Liver (tissue), 9 donors: ENCODE data around the gene PUS3. TPM values are rescaled to one million over a fixed set of nuclear protein-coding genes. Genes with fewer than 3 reads are reported as not detected.
"Not testable (repeated sequence)": the region's sequence is repeated elsewhere in the genome, so short reads cannot be mapped to it uniquely, and the experiment has no call there.

Experiments
- DNase-seq: peaks from one replicate; pipeline ENCODE4 v3.0.0-alpha.2; 2017; ENCODE audit warnings: low spot score
- H3K27ac ChIP-seq, 2 donors: one replicate each; pipeline ENCODE4 v1.7.0; 2013; ENCODE audit warnings: inconsistent platforms in 2 of 2, low read length in 2 of 2, control low read depth in 1 of 2, low read depth in 1 of 2, mild to moderate bottlenecking in 1 of 2
- H3K27me3 ChIP-seq, 4 donors: one replicate each; pipeline versions ENCODE4 v1.6.1 to v1.7.0; 2013; ENCODE audit warnings: low read length in 3 of 4, inconsistent platforms in 1 of 4, mild to moderate bottlenecking in 1 of 4, moderate library complexity in 1 of 4; ENCODE audit not compliant: control insufficient read depth in 4 of 4, insufficient read depth in 4 of 4
- H3K36me3 ChIP-seq, 4 donors: one replicate each; pipeline versions ENCODE4 v1.6.1 to v1.7.0; 2013; ENCODE audit warnings: low read length in 3 of 4, mild to moderate bottlenecking in 3 of 4, low read depth in 1 of 4, moderate library complexity in 1 of 4; ENCODE audit not compliant: control insufficient read depth in 4 of 4, insufficient read depth in 3 of 4
- H3K4me1 ChIP-seq, 4 donors: one replicate each; pipeline versions ENCODE4 v1.6.1 to v1.7.0; 2013; ENCODE audit warnings: low read length in 3 of 4, mild to moderate bottlenecking in 3 of 4, moderate library complexity in 1 of 4; ENCODE audit not compliant: control insufficient read depth in 4 of 4, insufficient read depth in 4 of 4
- H3K4me3 ChIP-seq, 3 donors: one replicate each; pipeline versions ENCODE4 v1.6.1 to v1.7.0; 2013; ENCODE audit warnings: low read length in 3 of 3, control low read depth in 1 of 3, low read depth in 1 of 3, mild to moderate bottlenecking in 1 of 3
- H3K9ac ChIP-seq, 2 donors: one replicate each; pipeline ENCODE4 v1.7.0; 2013; ENCODE audit warnings: low read length in 2 of 2, mild to moderate bottlenecking in 2 of 2, moderate library complexity in 2 of 2, control low read depth in 1 of 2, low read depth in 1 of 2
- H3K9me3 ChIP-seq, 4 donors: one replicate each; pipeline versions ENCODE4 v1.6.1 to v1.7.0; 2013; ENCODE audit warnings: low read length in 3 of 4; ENCODE audit not compliant: control insufficient read depth in 4 of 4
- ATF3 ChIP-seq: IDR thresholded peaks from 2 replicates; pipeline ENCODE4 v1.6.1; 2016; ENCODE audit warnings: antibody characterized with exemption
- EGR1 ChIP-seq, 2 donors: IDR thresholded peaks; 2 replicates each; pipeline ENCODE4 v1.6.1; 2016 to 2018; ENCODE audit warnings: antibody characterized with exemption in 2 of 2, low read depth in 2 of 2
- FOXA1 ChIP-seq: IDR thresholded peaks from 2 replicates; pipeline ENCODE4 v1.6.1; 2016; ENCODE audit warnings: antibody characterized with exemption
- FOXA2 ChIP-seq: IDR thresholded peaks from 2 replicates; pipeline ENCODE4 v1.6.1; 2016; ENCODE audit warnings: antibody characterized with exemption
- GABPA ChIP-seq, 2 donors: IDR thresholded peaks in 1 of 2; conservative IDR thresholded peaks in 1 of 2; 2 replicates each; pipeline ENCODE4 v1.6.1; 2016; ENCODE audit warnings: antibody characterized with exemption in 2 of 2, mild to moderate bottlenecking in 1 of 2, moderate library complexity in 1 of 2
- HNF4A ChIP-seq, 2 donors: conservative IDR thresholded peaks; 2 replicates each; pipeline ENCODE4 v1.6.1; 2016; ENCODE audit warnings: antibody characterized with exemption in 2 of 2, mild to moderate bottlenecking in 2 of 2
- HNF4G ChIP-seq: IDR thresholded peaks from 2 replicates; pipeline ENCODE4 v1.6.1; 2016; ENCODE audit warnings: antibody characterized with exemption
- JUND ChIP-seq, 2 donors: IDR thresholded peaks; 2 replicates each; pipeline ENCODE4 v1.6.1; 2016; ENCODE audit warnings: antibody characterized with exemption in 2 of 2
- NR2F2 ChIP-seq: IDR thresholded peaks from 2 replicates; pipeline ENCODE4 v1.6.1; 2016; ENCODE audit warnings: antibody characterized with exemption
- RAD21 ChIP-seq, 2 donors: IDR thresholded peaks; 2 replicates each; pipeline ENCODE4 v1.6.1; 2016; ENCODE audit warnings: antibody characterized with exemption in 2 of 2, mild to moderate bottlenecking in 2 of 2
- REST ChIP-seq: IDR thresholded peaks from 2 replicates; pipeline ENCODE4 v1.6.1; 2016; ENCODE audit warnings: antibody characterized with exemption, mild to moderate bottlenecking
- RXRA ChIP-seq, 2 donors: IDR thresholded peaks; 2 replicates each; pipeline ENCODE4 v1.6.1; 2017 to 2018; ENCODE audit warnings: antibody characterized with exemption in 2 of 2, mild to moderate bottlenecking in 1 of 2
- SP1 ChIP-seq: IDR thresholded peaks from 2 replicates; pipeline ENCODE4 v1.6.1; 2018; ENCODE audit warnings: antibody characterized with exemption, mild to moderate bottlenecking
- TAF1 ChIP-seq: conservative IDR thresholded peaks from 2 replicates; pipeline ENCODE4 v1.6.1; 2016; ENCODE audit warnings: antibody characterized with exemption, mild to moderate bottlenecking
- YY1 ChIP-seq: IDR thresholded peaks from 2 replicates; pipeline ENCODE4 v1.6.1; 2016; ENCODE audit warnings: antibody characterized with exemption, mild to moderate bottlenecking
- WGBS: extraction: QIAGEN DNeasy Blood & Tissue Kit; methylation state at CpG from one replicate; pipeline ENCODE4 v1.1.7; 2013; 5-methylcytosine and 5-hydroxymethylcytosine counted together
- polyA plus RNA-seq, 2 donors: library from polyadenylated mRNA; stranded (reverse) in 1 of 2; unstranded in 1 of 2; fragments of 200-250 nt in 1 of 2; fragments of >200 nt in 1 of 2; fragmentation: Nextera tagmentation in 1 of 2; extraction: Ambion mirVana in 1 of 2; gene quantifications; one replicate each; pipeline versions ENCODE4 v1.2.1 to v1.2.3, GENCODE V29; 2013 to 2015
- total RNA-seq, 2 donors: library from RNA; depleted of rRNA; stranded (reverse); fragments of >200 nt; gene quantifications; one replicate each; pipeline ENCODE4 v1.2.3, GENCODE V29; 2014
- TF ChIP-seq, protein P1 (sequence below): IDR thresholded peaks from 2 replicates; pipeline ENCODE4 v1.6.1; 2016; ENCODE audit warnings: antibody characterized with exemption
- TF ChIP-seq, protein P2 (sequence below): IDR thresholded peaks from 2 replicates; pipeline ENCODE4 v1.6.1; 2016; ENCODE audit warnings: antibody characterized with exemption
- TF ChIP-seq, protein P3 (sequence below): fragments of 150-350 bp; IDR thresholded peaks from 2 replicates; pipeline ENCODE4 v1.5.1; 2017; ENCODE audit warnings: improper control_type of control experiment, low read depth, low read length; ENCODE audit not compliant: missing input control
- donor health status: healthy.
- donor health status: healthy.
- donor health status: healthy.
- donor health status: healthy.
- donor health status: healthy.

Gene PUS3
- total and polyA plus RNA-seq, 4 donors = 15.5 to 22.2 (median 17.1) TPM

- no peak for DNase-seq
These were observed 33.5 kb downstream of the PUS3 start for GRCh38 chr11:125869521-125869920.

GRCh38 chr11:125865354-125865753, 37.7 kb downstream of the PUS3 start:
- not testable (repeated sequence) for H3K27ac ChIP-seq, DNase-seq, H3K9me3 ChIP-seq, H3K9ac ChIP-seq, H3K36me3 ChIP-seq, H3K4me3 ChIP-seq, H3K27me3 ChIP-seq, H3K4me1 ChIP-seq
- WGBS = 94% methylated on average over 4 of the region's 4 CpGs

More at GRCh38 chr11:125869521-125869920, 33.5 kb downstream of the PUS3 start:
- H3K27ac ChIP-seq = no peak overlapping the region
- no peaks in the 10 kb centered on the region for H3K27me3 ChIP-seq
- H3K9me3 ChIP-seq = no peaks in the 10 kb centered on the region
- TF ChIP-seq FOXA1 (no peak), EGR1 (IDR thresholded peaks at IDR 0.05; ENCODE audit: low read depth in 2 of 2) (no peak), RAD21 (IDR thresholded peaks at IDR 0.05) (no peak), HNF4A (conservative IDR thresholded peaks at IDR 0.05) (no peak), JUND (IDR thresholded peaks at IDR 0.05) (no peak), HNF4G (no peak), FOXA2 (no peak), TAF1 (no peak), NR2F2 (no peak), SP1 (no peak), RXRA (IDR thresholded peaks at IDR 0.05) (no peak), ATF3 (no peak), REST (no peak), YY1 (no peak), GABPA (IDR thresholded peaks at IDR 0.05 in 1 of 2, conservative IDR thresholded peaks at IDR 0.05 in 1 of 2) (no peak)
- TF ChIP-seq, protein P1, sequence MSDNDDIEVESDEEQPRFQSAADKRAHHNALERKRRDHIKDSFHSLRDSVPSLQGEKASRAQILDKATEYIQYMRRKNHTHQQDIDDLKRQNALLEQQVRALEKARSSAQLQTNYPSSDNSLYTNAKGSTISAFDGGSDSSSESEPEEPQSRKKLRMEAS = no peak
- TF ChIP-seq, protein P2, sequence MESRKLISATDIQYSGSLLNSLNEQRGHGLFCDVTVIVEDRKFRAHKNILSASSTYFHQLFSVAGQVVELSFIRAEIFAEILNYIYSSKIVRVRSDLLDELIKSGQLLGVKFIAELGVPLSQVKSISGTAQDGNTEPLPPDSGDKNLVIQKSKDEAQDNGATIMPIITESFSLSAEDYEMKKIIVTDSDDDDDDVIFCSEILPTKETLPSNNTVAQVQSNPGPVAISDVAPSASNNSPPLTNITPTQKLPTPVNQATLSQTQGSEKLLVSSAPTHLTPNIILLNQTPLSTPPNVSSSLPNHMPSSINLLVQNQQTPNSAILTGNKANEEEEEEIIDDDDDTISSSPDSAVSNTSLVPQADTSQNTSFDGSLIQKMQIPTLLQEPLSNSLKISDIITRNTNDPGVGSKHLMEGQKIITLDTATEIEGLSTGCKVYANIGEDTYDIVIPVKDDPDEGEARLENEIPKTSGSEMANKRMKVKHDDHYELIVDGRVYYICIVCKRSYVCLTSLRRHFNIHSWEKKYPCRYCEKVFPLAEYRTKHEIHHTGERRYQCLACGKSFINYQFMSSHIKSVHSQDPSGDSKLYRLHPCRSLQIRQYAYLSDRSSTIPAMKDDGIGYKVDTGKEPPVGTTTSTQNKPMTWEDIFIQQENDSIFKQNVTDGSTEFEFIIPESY = no peak
- TF ChIP-seq, protein P3, sequence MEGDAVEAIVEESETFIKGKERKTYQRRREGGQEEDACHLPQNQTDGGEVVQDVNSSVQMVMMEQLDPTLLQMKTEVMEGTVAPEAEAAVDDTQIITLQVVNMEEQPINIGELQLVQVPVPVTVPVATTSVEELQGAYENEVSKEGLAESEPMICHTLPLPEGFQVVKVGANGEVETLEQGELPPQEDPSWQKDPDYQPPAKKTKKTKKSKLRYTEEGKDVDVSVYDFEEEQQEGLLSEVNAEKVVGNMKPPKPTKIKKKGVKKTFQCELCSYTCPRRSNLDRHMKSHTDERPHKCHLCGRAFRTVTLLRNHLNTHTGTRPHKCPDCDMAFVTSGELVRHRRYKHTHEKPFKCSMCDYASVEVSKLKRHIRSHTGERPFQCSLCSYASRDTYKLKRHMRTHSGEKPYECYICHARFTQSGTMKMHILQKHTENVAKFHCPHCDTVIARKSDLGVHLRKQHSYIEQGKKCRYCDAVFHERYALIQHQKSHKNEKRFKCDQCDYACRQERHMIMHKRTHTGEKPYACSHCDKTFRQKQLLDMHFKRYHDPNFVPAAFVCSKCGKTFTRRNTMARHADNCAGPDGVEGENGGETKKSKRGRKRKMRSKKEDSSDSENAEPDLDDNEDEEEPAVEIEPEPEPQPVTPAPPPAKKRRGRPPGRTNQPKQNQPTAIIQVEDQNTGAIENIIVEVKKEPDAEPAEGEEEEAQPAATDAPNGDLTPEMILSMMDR = no peak
- no peaks in the 10 kb centered on the region for H3K36me3 ChIP-seq
- H3K4me1 ChIP-seq = no peaks in the 10 kb centered on the region
- no peak overlapping the region for H3K4me3 ChIP-seq
- 72% methylated on average over 2 of the region's 2 CpGs for WGBS
- no peak overlapping the region for H3K9ac ChIP-seq

GRCh38 chr11:125862786-125863185, 40.2 kb downstream of the PUS3 start:
- not testable (repeated sequence) for H3K4me1 ChIP-seq, H3K9me3 ChIP-seq, H3K9ac ChIP-seq, H3K27ac ChIP-seq, DNase-seq, H3K4me3 ChIP-seq, H3K36me3 ChIP-seq, H3K27me3 ChIP-seq
- WGBS = 96% methylated on average over 33 of the region's 33 CpGs

GRCh38 chr11:125857670-125858069, 45.3 kb downstream of the PUS3 start:
- not testable (repeated sequence) for H3K27ac ChIP-seq, H3K9me3 ChIP-seq, H3K4me3 ChIP-seq, H3K27me3 ChIP-seq, H3K4me1 ChIP-seq, H3K9ac ChIP-seq, DNase-seq, H3K36me3 ChIP-seq
- WGBS = 89% methylated on average over 9 of the region's 9 CpGs
